ENCODE data around the gene HMOX2.
A peak's percentile ranks its signal among the peaks of the same experiment; 100 is the strongest.

Gene HMOX2

GRCh38 chr16:4475880-4476788 lies at the start of gene HMOX2:
HMOX2 (plus strand) TSS chr16:4476398; CDS start chr16:4505525, 29,127 bp downstream.
- Mint-ChIP-seq H3K4me1 (peaks cover 63% of the 10 kb centered on the region), H3K9me3 (no peaks in the 10 kb centered on the region), H3K4me3 (peak within 1 kb of the TSS; percentile 93 to 94), H3K27ac (peak within 1 kb of the TSS; percentile 89), H3K27me3 (no peaks in the 10 kb centered on the region)
- ATAC-seq (peak; percentile 90), DNase-seq (peak; percentile 97 to 98)

GRCh38 chr16:4426722-4427372 lies 49.4 kb upstream of the HMOX2 start:
- DNase-seq, result no peak
- no peak for ATAC-seq
- H3K4me3 Mint-ChIP-seq, result peak overlapping the region; percentile 97 to 98

GRCh38 chr16:4428500-4428899 lies 47.7 kb upstream of the HMOX2 start:
- peak overlapping the region in 1 of 2 donors; percentile 61 for H3K27ac Mint-ChIP-seq
- peaks cover 54% of the 10 kb centered on the region for H3K4me1 Mint-ChIP-seq
- H3K4me3 Mint-ChIP-seq, result peak overlapping the region in 1 of 2 donors; percentile 25
- ATAC-seq (no peak), DNase-seq (no peak)
- no peaks in the 10 kb centered on the region for H3K27me3 Mint-ChIP-seq
- H3K9me3 Mint-ChIP-seq, result no peaks in the 10 kb centered on the region

More at GRCh38 chr16:4426722-4427372, 49.4 kb upstream of the HMOX2 start:
- no peaks in the 10 kb centered on the region for H3K27me3 Mint-ChIP-seq
- H3K9me3 Mint-ChIP-seq, result no peaks in the 10 kb centered on the region
- H3K27ac Mint-ChIP-seq, result peak overlapping the region; percentile 100
- peaks cover 52% of the 10 kb centered on the region for H3K4me1 Mint-ChIP-seq

- Mint-ChIP-seq H3K9me3 (no peaks in the 10 kb centered on the region), H3K27ac (peak overlapping the region in 1 of 2 donors; percentile 57), H3K4me1 (peaks cover 57% of the 10 kb centered on the region), H3K27me3 (no peaks in the 10 kb centered on the region), H3K4me3 (no peak overlapping the region)
- DNase-seq, result no peak
- no peak for ATAC-seq
Observed at GRCh38 chr16:4431023-4431422, 45.2 kb upstream of the HMOX2 start.

- DNase-seq (no peak), ATAC-seq (no peak)
- Mint-ChIP-seq H3K27me3 (no peaks in the 10 kb centered on the region), H3K9me3 (no peaks in the 10 kb centered on the region), H3K4me1 (peaks cover 37% of the 10 kb centered on the region), H3K4me3 (no peak overlapping the region), H3K27ac (peak overlapping the region; percentile 52 to 64)
Observed at GRCh38 chr16:4433228-4433627, 43.0 kb upstream of the HMOX2 start.

- ATAC-seq, result no peak
- H3K4me1 Mint-ChIP-seq, result peaks cover 27% of the 10 kb centered on the region
- no peaks in the 10 kb centered on the region for H3K27me3 Mint-ChIP-seq
- no peaks in the 10 kb centered on the region for H3K9me3 Mint-ChIP-seq
- DNase-seq, result no peak
- no peak overlapping the region for H3K4me3 Mint-ChIP-seq
- H3K27ac Mint-ChIP-seq, result peak overlapping the region; percentile 56 to 57
Observed at GRCh38 chr16:4433914-4434787, 42.0 kb upstream of the HMOX2 start.

GRCh38 chr16:4435337-4436067 lies 40.7 kb upstream of the HMOX2 start:
- ATAC-seq, result no peak
- no peak for DNase-seq
- H3K4me3 Mint-ChIP-seq, result no peak overlapping the region
- H3K27me3 Mint-ChIP-seq, result no peaks in the 10 kb centered on the region
- H3K9me3 Mint-ChIP-seq, result no peaks in the 10 kb centered on the region
- peak overlapping the region in 1 of 2 donors; percentile 0 for H3K27ac Mint-ChIP-seq
- peaks cover 26% of the 10 kb centered on the region for H3K4me1 Mint-ChIP-seq

- Mint-ChIP-seq H3K4me3 (no peak overlapping the region), H3K4me1 (peaks cover 20% of the 10 kb centered on the region), H3K27me3 (no peaks in the 10 kb centered on the region), H3K9me3 (no peaks in the 10 kb centered on the region), H3K27ac (peak overlapping the region in 1 of 2 donors; percentile 48)
- no peak for ATAC-seq
- no peak for DNase-seq
Observed at GRCh38 chr16:4437366-4437765, 38.8 kb upstream of the HMOX2 start.

- ATAC-seq (no peak), DNase-seq (no peak)
- no peaks in the 10 kb centered on the region for H3K27me3 Mint-ChIP-seq
- H3K4me1 Mint-ChIP-seq, result no peaks in the 10 kb centered on the region
- H3K27ac Mint-ChIP-seq, result no peak overlapping the region
- no peaks in the 10 kb centered on the region for H3K9me3 Mint-ChIP-seq
- no peak overlapping the region for H3K4me3 Mint-ChIP-seq
Observed at GRCh38 chr16:4442371-4442770, 33.8 kb upstream of the HMOX2 start.

GRCh38 chr16:4443271-4443670 lies 32.9 kb upstream of the HMOX2 start:
- no peak for ATAC-seq
- H3K27me3 Mint-ChIP-seq, result no peaks in the 10 kb centered on the region
- no peak for DNase-seq
- H3K4me3 Mint-ChIP-seq, result no peak overlapping the region
- H3K9me3 Mint-ChIP-seq, result no peaks in the 10 kb centered on the region
- H3K27ac Mint-ChIP-seq, result peak overlapping the region in 1 of 2 donors; percentile 71
- no peaks in the 10 kb centered on the region for H3K4me1 Mint-ChIP-seq

- no peak for ATAC-seq
- no peaks in the 10 kb centered on the region for H3K27me3 Mint-ChIP-seq
- H3K27ac Mint-ChIP-seq, result peak overlapping the region in 1 of 2 donors; percentile 42
- no peaks in the 10 kb centered on the region for H3K4me1 Mint-ChIP-seq
- no peaks in the 10 kb centered on the region for H3K9me3 Mint-ChIP-seq
- DNase-seq, result no peak
- no peak overlapping the region for H3K4me3 Mint-ChIP-seq
Observed at GRCh38 chr16:4443986-4444385, 32.2 kb upstream of the HMOX2 start.

GRCh38 chr16:4450430-4450829 lies 25.8 kb upstream of the HMOX2 start:
- no peak overlapping the region for H3K4me3 Mint-ChIP-seq
- H3K27me3 Mint-ChIP-seq, result no peaks in the 10 kb centered on the region
- H3K27ac Mint-ChIP-seq, result peak overlapping the region; percentile 90 to 95
- DNase-seq, result no peak
- no peaks in the 10 kb centered on the region for H3K9me3 Mint-ChIP-seq
- no peaks in the 10 kb centered on the region for H3K4me1 Mint-ChIP-seq
- ATAC-seq, result no peak

GRCh38 chr16:4450931-4451519 lies 25.2 kb upstream of the HMOX2 start:
- H3K27ac Mint-ChIP-seq, result peak overlapping the region; percentile 74 to 95
- ATAC-seq (no peak), DNase-seq (no peak)
- peaks cover 3% of the 10 kb centered on the region for H3K4me1 Mint-ChIP-seq
- no peaks in the 10 kb centered on the region for H3K9me3 Mint-ChIP-seq
- H3K4me3 Mint-ChIP-seq, result no peak overlapping the region
- H3K27me3 Mint-ChIP-seq, result no peaks in the 10 kb centered on the region

GRCh38 chr16:4452674-4453073 lies 23.5 kb upstream of the HMOX2 start:
- H3K27me3 Mint-ChIP-seq, result no peaks in the 10 kb centered on the region
- peak overlapping the region in 1 of 2 donors; percentile 83 for H3K27ac Mint-ChIP-seq
- no peaks in the 10 kb centered on the region for H3K9me3 Mint-ChIP-seq
- no peak overlapping the region for H3K4me3 Mint-ChIP-seq
- H3K4me1 Mint-ChIP-seq, result peaks cover 11% of the 10 kb centered on the region
- DNase-seq (no peak), ATAC-seq (no peak)

All from stimulated activated naive CD8-positive, alpha-beta T cell treated with anti-CD3 and anti-CD28 coated beads, Interleukin-15, amount 100 ng/mL, for 72 hours (primary cell).